Muscle layer of duodenum (tissue), 2 donors: ENCODE data around the gene ACTRT3.

ENCODE experiments used
- H3K27ac ChIP-seq: one replicate; pipeline ENCODE4 v1.7.0; 2013; ENCODE audit warnings: mild to moderate bottlenecking, low read length
- H3K27me3 ChIP-seq: one replicate; pipeline ENCODE4 v1.7.0; 2013; ENCODE audit warnings: low read depth, mild to moderate bottlenecking, control low read depth, low read length
- H3K36me3 ChIP-seq, 2 donors: one replicate each; pipeline ENCODE4 v1.7.0; 2013; ENCODE audit warnings: low read length in 2 of 2, control low read depth in 1 of 2, mild to moderate bottlenecking in 1 of 2; ENCODE audit not compliant: insufficient read depth in 2 of 2, control insufficient read depth in 1 of 2
- H3K4me1 ChIP-seq, 2 donors: one replicate each; pipeline ENCODE4 v1.7.0; 2013; ENCODE audit warnings: low read length in 2 of 2, mild to moderate bottlenecking in 2 of 2, control low read depth in 1 of 2, moderate library complexity in 1 of 2; ENCODE audit not compliant: insufficient read depth in 2 of 2, control insufficient read depth in 1 of 2
- H3K4me3 ChIP-seq, 2 donors: one replicate each; pipeline ENCODE4 v1.7.0; 2013; ENCODE audit warnings: low read length in 2 of 2, low read depth in 1 of 2, mild to moderate bottlenecking in 1 of 2
- H3K9me3 ChIP-seq, 2 donors: one replicate each; pipeline ENCODE4 v1.7.0; 2013; ENCODE audit warnings: low read length in 2 of 2, control low read depth in 1 of 2, mild to moderate bottlenecking in 1 of 2; ENCODE audit not compliant: control insufficient read depth in 1 of 2
- donor health status: healthy.

The ACTRT3 gene

DNA sequence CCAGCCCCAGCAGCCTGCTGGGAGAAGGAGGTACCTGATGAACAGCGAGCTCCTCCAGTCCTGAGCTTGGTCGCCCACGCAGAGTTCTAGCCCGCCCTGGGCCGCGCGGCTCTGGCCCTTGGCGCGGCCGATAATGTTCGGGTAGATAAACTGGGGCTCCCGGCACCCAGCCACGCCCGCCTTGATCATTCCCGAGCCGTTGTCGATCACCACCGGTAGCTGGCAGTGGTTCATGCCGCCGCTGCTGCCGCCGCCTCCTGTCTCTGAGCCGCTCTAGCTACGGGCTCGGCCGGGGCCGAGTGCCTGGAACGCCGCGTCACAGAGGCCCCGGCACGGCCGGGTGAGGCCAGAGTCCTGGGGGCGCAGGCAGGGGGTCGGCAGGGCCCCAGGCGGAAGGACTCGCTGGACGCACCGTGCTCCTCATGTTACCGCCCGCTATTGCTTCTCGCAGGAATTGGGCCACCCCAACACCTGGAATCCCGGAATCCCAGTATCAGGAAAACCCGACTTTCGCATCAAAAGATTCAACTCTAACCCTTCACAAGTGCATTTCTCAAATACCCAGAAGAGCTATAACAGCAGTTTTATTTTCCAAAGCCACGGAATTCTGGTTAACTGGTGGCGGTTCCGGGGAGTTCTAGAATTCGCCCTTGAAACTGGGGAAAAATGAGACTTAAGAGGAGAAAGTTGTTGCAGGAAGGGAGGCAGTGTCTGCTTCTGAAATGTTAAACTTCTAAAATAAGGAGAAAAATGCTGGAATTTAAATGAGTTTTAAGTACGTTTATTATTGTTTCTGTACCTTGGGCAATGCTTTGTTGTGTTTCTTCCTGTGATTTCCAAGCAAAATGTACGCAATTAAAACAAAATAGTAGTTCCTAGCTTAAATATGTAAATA is at the start of gene ACTRT3:
ACTRT3 (minus strand) TSS at position 275 of the 895 bp plus-strand sequence; CDS start at position 234, 41 bp downstream.
- Histone ChIP-seq H3K27ac (peak within 1 kb of the TSS; percentile 89), H3K36me3 (peaks cover 0 to 16% of the 10 kb centered on the region in 2 donors), H3K4me3 (peak within 1 kb of the TSS; percentile 78 to 94), H3K9me3 (no peaks in the 10 kb centered on the region), H3K27me3 (no peaks in the 10 kb centered on the region), H3K4me1 (peaks cover 7 to 8% of the 10 kb centered on the region in 2 donors)

DNA sequence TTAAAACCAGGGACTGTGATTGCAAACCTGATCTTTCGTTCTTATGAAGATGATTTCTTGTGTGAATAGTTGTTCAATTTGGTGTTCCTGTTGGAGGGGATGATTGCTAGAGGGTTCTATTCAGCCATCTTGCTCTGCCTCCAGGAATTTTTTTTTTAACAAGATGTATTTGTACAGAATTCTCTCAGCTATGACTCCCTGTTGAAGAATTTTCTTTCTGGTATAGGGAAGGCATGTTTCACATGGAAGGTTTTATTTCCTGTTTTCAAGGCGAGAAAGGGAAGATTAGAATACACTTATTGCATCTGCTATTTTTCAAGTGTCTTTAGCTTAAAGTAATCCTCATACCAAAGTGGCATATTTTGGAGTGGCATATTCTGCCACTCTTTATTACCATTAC is 49.0 kb upstream of the ACTRT3 start:
- Histone ChIP-seq H3K4me3 (no peak overlapping the region), H3K4me1 (peaks cover 0 to 4% of the 10 kb centered on the region in 2 donors), H3K9me3 (peaks cover 0 to 5% of the 10 kb centered on the region in 2 donors), H3K27me3 (no peaks in the 10 kb centered on the region), H3K36me3 (no peaks in the 10 kb centered on the region), H3K27ac (no peak overlapping the region)

DNA sequence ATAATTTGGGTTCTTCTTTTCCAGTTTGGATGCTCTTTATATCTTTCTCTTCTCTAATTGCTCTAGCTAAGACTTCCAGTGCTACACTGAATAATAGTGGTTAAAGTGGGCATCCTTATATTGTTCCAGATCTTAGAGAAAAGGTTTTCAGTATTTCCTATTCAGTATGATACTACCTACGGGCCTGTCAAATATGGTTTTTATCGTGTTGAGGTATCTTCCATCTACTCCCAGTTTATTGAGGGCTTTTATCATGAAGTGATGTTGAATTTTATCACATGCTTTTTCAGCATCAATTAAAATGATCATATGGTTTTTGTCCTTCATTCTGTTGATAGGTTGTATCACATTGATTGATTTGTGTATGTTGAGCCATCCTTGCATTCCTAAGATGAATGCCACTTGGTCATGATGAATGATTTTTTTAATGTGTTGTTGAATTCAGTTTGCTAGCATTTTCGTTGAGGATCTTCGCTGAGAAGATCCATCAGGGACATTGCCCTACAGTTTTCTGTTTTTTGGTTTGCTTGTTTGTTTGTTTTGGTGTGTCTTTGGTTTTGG is 46.3 kb upstream of the ACTRT3 start:
- H3K27me3 ChIP-seq, result no peaks in the 10 kb centered on the region
- H3K27ac ChIP-seq, result no peak overlapping the region
- H3K36me3 ChIP-seq, result no peaks in the 10 kb centered on the region
- no peak overlapping the region for H3K4me3 ChIP-seq
- peaks cover 0 to 5% of the 10 kb centered on the region in 2 donors for H3K9me3 ChIP-seq
- H3K4me1 ChIP-seq, result peaks cover 0 to 20% of the 10 kb centered on the region in 2 donors

DNA sequence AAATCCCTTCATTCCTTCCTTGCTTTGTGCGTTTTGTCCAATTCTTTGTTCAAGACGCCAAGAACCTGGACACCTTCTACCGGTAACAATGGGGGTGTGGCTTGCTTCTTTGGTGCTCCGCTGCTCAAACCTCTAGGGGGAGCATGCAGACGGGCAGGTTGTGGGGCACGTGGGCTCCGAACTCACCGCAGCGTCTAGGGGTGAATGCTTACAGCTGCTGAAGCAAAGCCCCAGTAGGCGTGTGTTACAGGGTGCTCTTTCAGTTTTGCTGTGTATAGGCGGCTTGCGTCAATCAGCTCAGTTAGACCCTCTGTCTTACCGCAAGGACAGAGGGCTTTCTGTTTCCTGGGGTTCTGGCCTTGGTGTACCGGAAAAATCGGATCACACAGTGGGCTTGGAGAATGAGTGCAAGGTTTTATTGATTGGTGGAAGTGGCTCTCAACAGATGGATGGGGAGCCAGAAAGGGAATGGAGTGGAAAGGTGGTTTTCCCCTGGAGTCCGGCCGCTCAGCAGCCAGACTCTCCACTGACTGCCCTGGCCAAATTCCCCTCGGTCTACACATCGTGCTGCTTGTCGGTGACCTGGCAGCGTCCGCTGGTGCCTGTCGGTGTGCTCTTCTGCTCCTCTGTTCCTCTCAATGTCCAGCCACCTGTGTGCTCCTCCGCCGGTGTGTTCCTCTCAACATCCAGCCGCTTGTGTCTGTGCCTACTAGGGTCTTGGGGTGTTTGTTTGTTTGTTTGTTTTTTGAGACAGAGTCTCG is 44.6 kb upstream of the ACTRT3 start:
- Histone ChIP-seq H3K4me3 (peak overlapping the region; percentile 66 to 86), H3K27me3 (no peaks in the 10 kb centered on the region), H3K9me3 (peaks cover 0 to 5% of the 10 kb centered on the region in 2 donors), H3K27ac (no peak overlapping the region), H3K4me1 (peaks cover 0 to 20% of the 10 kb centered on the region in 2 donors), H3K36me3 (no peaks in the 10 kb centered on the region)

DNA sequence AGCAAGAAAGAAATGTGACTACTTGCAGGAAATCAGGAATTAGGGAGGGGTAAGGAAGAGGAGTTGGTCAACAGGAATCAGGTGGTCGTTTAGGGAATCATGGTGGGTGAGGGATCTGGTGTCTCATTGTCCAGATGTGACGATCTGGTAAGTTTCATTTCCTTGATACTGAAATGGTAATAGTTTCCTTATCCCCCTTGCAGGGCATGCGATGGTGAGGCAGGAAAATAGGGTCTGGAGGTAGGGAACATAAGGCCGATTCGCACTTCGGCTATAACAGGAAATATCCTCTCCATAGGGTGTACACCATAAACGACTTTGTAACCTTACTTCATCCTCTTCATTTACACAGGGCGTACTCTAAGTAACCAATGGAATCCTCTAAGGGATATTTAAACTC is 43.9 kb upstream of the ACTRT3 start:
- peak overlapping the region; percentile 66 to 86 for H3K4me3 ChIP-seq
- no peak overlapping the region for H3K27ac ChIP-seq
- H3K4me1 ChIP-seq, result peaks cover 0 to 20% of the 10 kb centered on the region in 2 donors
- H3K9me3 ChIP-seq, result peaks cover 0 to 5% of the 10 kb centered on the region in 2 donors
- no peaks in the 10 kb centered on the region for H3K27me3 ChIP-seq
- H3K36me3 ChIP-seq, result no peaks in the 10 kb centered on the region

DNA sequence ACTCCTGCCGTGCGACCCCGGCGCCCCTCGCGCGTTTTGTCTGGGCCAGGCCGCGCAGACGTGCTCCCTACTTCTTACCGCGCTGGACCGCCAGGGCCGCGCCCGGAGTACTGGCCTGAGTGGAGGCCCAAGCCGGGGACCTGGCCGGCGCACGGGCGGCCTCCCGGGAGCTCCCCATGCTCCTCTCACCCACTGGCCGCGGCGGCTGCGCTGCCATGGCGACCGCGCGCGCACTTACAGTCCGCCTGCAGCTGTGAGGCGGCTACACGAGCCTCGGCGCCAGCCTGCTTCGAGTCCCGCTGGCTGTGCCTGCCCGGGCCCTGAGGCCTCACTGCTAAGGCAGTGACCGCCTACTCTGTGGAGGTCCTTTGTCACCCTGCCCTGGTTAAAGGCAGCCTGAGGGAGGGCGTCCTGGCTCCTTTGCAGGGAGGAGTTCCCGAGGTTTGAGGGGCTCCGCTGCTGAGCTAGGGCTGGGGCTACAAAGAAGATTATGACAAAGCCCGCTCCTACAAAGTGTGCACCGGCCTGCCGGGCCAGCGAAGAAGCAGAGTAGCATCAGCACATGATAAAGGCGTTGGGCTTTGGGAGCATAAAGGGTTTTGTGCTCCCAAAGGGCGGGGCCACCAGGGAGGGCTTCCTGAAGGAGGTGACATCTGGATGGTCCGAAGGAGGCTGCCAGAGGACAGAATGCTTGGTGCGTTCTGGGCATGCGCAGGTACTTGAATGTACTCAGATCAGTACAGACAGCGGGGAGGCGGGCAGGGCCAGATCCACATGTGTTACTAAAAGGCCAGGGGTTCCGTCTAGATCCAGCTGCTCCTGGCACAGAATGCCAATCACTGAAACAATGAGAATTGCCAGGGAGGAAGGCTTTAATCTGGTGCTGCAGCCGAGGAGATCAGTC is 43.2 kb upstream of the ACTRT3 start, which contains the start of the genes LRRC34 and LRRIQ4:
LRRC34 (minus strand) TSS at position 573 of the 904 bp plus-strand sequence; CDS start at position 217, 356 bp downstream.
LRRIQ4 (plus strand) TSS at position 539 of the 904 bp plus-strand sequence. CDS start 9,052 bp downstream, outside the sequence.
- Histone ChIP-seq H3K9me3 (peaks cover 0 to 5% of the 10 kb centered on the region in 2 donors), H3K4me3 (peak within 1 kb of the TSS; percentile 66 to 86), H3K36me3 (no peaks in the 10 kb centered on the region), H3K4me1 (peaks cover 0 to 20% of the 10 kb centered on the region in 2 donors), H3K27me3 (no peaks in the 10 kb centered on the region), H3K27ac (peak within 1 kb of the TSS; percentile 19)

DNA sequence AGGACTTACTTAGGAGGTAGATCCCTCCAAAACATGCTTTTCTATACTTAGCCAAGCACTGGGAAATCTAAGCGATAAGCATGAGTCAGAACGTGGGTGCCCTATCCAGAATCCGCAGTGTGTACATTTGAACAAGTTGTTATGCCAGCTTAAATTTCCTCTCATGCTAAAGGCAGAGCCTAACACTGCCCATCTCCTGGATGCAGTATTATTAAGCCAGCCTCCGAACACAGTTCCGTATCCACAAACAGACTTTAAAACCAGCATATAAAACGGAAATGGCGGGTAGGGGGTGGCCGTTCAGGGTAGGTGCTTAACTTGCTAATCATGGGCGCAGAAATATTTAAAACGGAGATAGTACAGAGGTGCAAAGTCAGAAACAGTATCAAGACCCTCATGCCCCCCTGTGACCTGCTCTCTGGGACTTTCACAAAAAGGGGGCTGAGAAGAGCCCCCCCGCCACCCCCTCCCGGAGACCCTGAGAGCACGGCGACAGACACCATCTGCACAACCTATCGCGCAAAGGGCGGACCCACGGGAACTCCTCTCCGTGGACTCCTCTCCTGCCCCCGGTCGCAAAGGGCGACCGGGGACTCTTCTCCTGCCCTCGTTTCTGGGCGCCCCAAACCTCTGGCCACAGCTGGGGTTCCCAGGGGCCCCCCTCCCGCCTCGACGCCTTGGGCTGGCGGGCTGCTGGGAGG is 42.4 kb upstream of the ACTRT3 start:
- peak overlapping the region; percentile 19 for H3K27ac ChIP-seq
- peaks cover 0 to 20% of the 10 kb centered on the region in 2 donors for H3K4me1 ChIP-seq
- H3K9me3 ChIP-seq, result peaks cover 0 to 5% of the 10 kb centered on the region in 2 donors
- H3K4me3 ChIP-seq, result peak overlapping the region; percentile 66 to 86
- no peaks in the 10 kb centered on the region for H3K27me3 ChIP-seq
- H3K36me3 ChIP-seq, result no peaks in the 10 kb centered on the region

DNA sequence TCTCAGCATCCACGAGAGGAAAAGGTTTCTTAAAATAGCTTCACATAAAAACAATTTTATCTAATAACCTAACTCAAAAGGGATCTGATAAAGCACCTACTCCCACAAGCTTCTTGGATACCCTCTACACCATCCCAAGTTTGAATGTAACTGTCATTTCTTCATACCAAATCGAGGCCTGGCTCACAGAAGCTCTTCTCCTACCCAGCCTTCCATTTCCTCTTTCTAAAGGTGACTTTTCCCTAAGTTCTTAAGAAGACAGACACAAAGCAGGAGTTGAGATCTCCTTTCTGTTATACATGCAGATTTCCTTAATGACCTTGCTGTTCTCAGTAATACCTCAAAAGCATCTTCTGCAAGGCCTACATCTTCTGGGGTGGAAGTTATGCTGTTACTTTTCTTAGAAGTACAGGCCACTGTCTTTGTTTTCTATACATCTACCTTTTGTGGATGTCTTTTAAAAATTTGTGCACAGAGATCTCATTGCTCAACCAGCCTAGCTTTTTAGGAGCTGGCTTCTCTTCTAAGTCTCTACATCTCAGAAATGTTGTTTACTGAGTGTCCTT is 40.0 kb upstream of the ACTRT3 start:
- Histone ChIP-seq H3K4me1 (peaks cover 0 to 20% of the 10 kb centered on the region in 2 donors), H3K27me3 (no peaks in the 10 kb centered on the region), H3K27ac (no peak overlapping the region), H3K4me3 (no peak overlapping the region), H3K9me3 (no peaks in the 10 kb centered on the region), H3K36me3 (no peaks in the 10 kb centered on the region)

DNA sequence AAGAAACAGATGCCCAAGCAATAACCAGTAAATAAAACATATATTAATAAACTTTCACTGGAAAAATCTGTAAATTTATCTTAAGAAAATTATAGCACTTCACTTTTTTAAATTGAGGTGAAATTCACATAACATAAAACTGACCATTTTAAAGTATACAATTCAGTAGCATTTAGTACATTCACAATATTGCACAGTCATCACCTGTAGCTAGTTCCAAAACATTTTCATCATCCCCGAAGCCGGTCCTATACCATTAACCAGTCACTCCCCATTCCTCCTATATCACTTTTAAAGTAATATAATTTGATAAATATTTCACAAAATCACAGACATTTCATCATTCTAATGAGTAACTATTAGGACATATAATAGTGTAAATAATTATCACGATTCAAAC is 35.3 kb upstream of the ACTRT3 start:
- Histone ChIP-seq H3K27ac (no peak overlapping the region), H3K27me3 (no peaks in the 10 kb centered on the region), H3K9me3 (no peaks in the 10 kb centered on the region), H3K4me3 (no peak overlapping the region), H3K4me1 (no peaks in the 10 kb centered on the region), H3K36me3 (peaks cover 0 to 3% of the 10 kb centered on the region in 2 donors)

DNA sequence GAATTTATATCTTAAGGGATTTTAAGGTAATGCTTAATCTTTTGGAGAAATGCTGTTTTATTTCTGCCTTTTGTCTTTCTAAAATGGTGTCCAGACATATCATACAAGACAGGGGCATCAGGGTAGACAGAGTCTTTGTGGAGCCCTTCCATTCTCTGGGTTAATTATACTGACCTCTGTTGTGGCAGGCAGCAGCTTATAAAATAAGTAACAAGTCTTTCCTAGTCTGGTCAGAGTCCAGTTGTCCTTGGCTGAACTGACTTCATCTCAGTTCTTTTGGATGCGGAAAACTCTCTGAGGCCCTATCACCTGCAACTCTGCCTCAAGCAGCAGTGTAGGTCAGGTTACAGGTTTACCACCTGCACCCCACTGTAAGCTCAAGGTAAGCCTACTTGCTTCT is 23.0 kb upstream of the ACTRT3 start:
- no peaks in the 10 kb centered on the region for H3K4me1 ChIP-seq
- H3K4me3 ChIP-seq, result no peak overlapping the region
- no peaks in the 10 kb centered on the region for H3K27me3 ChIP-seq
- H3K27ac ChIP-seq, result no peak overlapping the region
- H3K9me3 ChIP-seq, result no peaks in the 10 kb centered on the region
- peaks cover 7 to 10% of the 10 kb centered on the region in 2 donors for H3K36me3 ChIP-seq
